ENCODE results near the gene PTPRG.

The PTPRG gene

GRCh38 chr3:61562721-61563312, 1.4 kb downstream of the PTPRG start:
- no peak for DNase-seq

DNA sequence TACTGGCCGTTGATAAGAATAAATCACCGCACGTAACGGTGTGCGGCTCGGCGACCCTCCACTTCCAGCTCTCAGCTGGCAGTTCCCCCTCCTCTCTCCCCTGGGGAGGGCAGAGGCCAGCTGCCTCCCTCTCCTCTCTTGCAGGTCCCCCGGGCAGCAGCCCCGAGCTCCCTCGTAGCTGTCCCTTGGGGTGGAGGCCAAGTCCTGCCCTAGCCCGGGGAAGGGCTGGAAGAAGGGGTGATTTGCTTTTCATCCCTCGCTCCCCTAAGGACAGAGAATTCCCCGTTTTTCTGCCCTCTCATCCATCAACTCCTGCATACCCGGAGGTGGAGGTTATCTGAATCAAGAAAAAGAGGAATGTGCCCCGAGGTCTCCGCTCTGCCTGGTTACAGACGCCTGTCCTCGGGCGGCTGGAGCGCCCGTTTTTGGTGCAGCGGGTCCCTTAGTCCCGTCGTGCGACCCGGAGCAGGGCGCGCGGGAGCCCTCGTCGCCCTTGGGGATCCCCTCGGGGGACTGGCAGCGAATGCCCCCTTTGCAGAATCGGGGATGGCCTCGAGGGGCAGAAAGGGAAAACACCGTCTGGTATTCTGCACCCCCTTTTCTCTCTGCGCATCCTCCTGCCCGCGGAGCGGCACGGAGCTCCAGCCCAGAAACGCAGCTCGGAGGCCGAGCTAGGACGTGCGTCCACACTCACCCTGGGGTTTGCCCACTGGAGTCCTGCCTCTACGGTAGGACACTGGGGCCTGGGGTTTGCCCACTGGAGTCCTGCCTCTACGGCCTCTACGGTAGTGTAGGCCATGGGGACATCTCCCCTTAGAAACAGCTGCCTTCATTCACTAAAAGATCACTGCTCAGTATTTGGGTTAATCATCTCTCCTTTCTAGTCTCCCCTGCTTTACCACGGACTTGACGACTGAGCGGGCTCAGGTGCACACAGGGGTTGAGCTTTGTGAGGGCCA, 2.2 kb downstream of the PTPRG start:
- DNase-seq = no peak

DNA sequence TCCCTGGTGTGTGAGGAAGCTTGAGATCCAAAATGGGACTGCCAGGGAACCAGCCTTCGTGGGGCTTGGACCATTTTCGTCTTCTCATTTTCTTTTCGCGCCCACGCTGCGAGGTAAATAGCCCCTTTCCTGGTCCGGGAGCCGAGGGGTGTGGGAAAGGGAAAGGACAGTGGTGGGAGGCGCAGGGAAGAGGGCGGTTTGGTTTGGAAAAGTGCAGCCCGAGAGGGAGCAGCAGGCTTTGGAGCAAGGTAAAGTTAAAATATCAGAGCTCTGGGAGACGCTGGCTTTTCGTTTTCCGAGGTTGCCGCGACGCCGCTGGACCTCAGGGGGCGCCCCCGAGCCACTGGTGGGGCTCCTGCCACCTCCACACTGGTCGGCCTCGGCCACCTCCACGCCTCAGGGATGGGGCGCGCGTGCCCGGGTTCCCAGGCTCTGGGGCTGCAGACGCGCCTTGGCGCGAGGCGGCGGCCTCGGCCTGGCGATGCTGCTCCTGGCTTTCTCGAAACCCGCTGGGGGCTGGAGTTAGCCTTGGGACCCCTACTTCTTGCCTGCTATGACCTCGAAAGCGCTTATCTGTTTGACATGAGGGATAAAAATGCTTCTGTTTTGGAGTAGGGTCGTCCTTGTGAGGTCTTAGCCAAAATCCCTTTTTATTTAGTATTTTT, 3.2 kb downstream of the PTPRG start:
- no peak for DNase-seq

DNA sequence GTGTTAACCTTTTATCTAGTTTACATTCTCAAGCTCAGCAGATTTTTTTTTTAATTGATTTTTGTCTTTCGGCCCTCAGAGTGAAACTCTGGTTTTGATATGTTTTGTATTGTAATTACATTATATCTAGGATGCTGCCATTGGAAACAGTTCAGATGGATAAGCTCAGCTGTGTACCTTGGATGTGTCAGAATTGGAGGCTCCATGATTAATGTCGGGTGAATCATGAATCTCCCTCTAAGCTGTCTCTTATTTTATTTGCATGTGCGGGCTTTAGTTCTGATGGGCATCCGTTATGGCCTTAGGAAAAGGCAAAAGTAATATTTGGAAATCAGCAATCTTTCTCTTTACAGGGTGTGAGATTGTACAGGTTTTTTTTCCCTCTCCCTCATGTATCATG, 4.2 kb downstream of the PTPRG start:
- no peak for DNase-seq

- no peak for DNase-seq
These were observed 6.8 kb downstream of the PTPRG start for GRCh38 chr3:61568127-61568526.

DNA sequence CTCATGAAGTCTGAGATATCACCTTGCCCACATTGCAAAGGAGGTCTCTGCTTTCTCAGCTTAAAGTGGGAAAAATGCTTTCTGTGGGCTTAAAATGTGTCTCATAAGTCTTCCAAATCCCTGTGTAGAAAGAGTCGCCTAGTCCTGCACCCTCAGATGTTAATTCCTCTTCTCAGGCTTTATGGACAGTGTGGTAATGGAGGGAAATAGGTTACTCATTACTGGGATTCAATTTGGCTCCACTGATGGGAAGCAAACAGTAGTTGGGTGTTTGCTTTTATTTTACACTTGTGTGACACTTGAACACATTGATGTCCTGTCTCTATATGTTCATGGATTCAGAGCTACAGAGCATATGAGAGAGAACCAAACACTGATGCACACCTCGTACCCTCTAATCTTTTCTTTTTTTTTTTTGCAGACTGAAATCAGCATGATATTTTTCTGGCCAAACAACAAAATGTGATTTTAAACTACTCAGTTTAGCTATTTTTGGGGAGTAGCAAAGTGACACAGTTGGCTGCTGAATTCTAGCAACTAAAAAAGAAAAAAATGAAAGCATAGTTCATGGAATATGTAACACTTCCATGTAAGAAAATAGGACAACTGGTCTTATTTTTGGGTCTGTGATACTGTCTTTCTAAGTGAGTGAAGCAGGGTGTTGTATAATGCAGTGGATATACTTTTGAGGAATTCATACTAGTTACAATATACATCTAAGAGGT, 8.6 kb downstream of the PTPRG start:
- no peak for DNase-seq

DNA sequence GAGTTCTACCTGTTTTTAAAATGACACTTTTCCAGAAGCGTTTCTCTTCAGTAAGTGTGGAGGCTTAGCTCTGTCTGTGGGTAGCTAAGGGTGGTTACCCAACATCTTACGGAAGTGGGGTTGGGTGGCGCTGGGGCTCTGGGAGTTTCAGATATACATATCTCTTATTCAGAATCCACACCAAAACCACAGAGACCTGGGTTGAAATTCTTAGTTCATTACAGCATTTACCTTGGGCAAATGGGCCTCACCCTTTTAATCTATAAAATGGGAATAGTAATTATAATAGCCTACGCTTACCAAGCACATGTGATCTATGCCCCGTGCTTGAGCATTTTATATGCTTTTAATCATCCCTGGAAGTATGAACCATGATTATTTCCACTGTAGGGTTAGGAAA, 9.4 kb downstream of the PTPRG start:
- no peak for DNase-seq

DNA sequence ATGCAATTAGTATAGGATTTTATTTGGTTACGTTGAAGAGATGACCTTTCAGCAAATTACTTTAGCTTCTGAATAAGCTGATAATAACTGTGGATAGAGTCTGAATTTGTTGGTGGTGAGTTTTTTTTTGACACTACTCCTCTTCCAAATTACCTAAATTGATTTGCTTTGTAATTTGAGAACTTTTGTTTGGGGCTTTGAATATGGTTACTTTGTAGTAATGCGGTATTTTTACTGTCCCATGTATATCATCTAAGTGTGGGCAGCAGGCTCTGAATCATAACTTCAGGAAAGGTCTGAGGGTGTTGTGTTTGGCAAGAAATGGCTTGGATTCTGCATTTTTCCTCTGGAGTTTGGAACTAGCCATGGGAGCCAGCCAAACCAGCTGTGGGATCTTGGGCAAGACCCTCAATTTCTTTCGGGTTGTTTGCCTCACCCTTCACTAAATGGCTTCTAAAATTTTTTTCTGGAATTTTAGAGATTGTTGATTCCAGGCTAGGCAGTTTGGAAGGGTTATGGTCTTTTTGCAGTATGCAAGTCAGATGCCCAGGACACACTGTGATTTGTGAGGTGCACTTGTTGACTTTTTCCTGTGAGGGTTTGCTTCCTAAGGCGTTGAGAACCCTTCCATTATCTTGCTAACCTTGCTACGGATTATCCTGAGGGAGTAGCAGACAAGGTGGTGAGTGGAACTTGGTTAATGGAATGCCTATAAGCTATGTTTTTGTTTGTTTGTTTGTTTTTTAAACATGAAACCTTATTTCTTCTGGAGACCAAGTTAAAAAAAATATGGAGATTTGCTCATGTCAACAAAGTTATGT, 10.4 kb downstream of the PTPRG start:
- DNase-seq = no peak

GRCh38 chr3:61572879-61573278, 11.5 kb downstream of the PTPRG start:
- DNase-seq = no peak

- no peak for DNase-seq
These were observed 12.1 kb downstream of the PTPRG start for GRCh38 chr3:61573441-61573840.

DNA sequence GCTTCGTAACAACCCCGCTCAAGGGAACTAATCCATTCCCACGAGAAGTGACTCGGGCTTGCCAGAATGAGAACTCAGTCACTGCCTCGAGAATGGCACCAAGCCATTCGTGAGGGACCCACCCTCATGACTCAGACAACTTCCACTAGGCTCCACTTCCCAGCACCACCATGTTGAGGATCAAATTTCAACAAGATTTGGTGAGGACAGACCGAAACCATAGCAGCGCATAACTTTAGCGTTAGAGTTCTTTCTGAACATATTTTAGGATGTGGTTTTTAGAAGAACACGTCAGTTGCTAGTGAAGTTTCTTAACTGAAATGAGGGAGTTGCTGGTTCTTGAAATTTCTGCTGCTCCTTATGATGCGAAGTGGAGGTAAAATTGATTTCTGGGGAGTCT, 13.5 kb downstream of the PTPRG start:
- no peak for DNase-seq

DNA sequence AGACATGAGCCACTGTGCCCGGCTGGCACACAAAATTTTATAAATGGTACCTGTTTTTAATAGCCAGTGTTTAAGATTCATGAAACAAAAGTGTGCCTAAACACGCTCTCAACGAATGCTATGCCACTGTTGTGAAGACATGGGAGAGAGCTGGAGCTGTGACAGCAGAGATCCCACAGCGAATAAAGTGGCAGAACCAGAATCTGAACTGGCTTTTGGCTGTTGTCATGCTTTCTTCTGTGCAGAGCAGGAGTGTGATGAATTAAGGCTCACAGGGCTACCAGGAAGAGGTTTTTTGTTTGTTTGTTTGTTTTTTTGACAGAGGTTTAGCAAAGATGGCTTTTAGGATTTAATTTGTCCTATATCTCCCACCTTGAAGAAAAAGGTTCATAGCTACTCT, 14.5 kb downstream of the PTPRG start:
- no peak for DNase-seq

GRCh38 chr3:61577760-61578159, 16.4 kb downstream of the PTPRG start:
- no peak for DNase-seq

GRCh38 chr3:61578667-61579367, 17.4 kb downstream of the PTPRG start:
- no peak for DNase-seq

- no peak for DNase-seq
These were observed 18.3 kb downstream of the PTPRG start for GRCh38 chr3:61579685-61580084.

GRCh38 chr3:61580982-61581643, 19.7 kb downstream of the PTPRG start:
- DNase-seq = no peak

DNA sequence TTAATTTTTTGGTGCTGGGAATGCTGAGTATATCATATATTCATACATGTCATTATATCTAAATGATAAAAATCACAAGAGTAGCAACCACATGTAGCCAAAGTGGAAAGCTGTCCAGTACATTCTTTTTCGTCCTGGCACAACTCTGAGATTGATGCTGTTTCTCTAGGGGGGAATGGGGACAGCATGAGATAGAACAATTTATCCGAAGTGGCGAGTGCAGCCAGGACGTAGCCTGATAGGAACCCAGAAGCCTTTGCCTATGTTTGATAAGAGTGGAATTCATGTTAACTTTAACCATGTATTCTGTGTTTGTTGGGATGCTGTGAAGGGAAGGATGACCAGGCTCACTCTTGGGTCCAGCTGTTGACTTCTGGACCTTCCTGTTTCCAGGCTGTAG, 20.9 kb downstream of the PTPRG start:
- no peak for DNase-seq

GRCh38 chr3:61582846-61583245, 21.5 kb downstream of the PTPRG start:
- no peak for DNase-seq

GRCh38 chr3:61583890-61584875, 22.8 kb downstream of the PTPRG start:
- no peak for DNase-seq

DNA sequence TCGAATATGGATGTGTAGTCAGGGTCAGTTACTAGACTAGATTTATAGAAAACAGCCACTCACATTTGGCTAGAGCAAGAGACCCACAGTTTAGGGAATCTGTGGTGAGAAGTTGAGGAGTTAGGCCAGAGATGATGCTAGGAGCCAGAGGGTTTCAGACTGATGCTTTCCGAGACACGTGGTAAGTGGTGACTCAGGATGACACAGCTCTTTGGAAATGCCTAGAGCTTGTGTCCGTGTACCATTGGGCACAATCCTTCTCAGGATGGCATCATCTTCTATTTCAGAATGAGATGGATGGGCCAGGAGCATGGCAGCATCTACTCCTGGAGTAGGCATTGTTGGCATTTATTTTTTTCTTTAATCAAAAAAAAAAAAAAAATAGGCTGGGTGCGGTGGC, 28.5 kb downstream of the PTPRG start:
- DNase-seq = no peak

Data from suppressor macrophage (primary cell).